ENCODE measurements around the gene CACNG3. TPM values are rescaled to one million over a fixed set of nuclear protein-coding genes. Genes with fewer than 3 reads are reported as not detected.
"Not testable (repeated sequence)": the region's sequence is repeated elsewhere in the genome, so short reads cannot be mapped to it uniquely, and the experiment has no call there.

Gene CACNG3
- total RNA-seq, 2 experiments from 2014 or later = not detected

DNA sequence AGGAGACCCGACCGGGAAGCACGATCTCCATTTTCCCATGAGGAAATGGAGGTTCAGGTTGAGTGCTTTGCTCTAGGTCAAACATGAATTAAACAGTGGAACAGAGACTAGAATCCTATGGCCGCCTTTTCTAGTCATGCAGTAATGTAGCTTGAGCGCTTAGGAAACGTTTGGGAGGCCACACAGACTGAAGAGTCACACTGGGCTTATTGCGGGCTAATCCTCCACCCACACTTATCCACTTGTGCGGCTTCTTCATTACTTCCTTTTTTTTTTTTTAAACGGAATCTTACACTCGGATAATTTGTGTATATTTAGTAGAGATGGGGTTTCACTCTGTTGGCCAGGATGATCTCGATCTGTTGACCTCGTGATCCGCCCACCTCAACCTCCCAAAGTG lies 26.0 kb downstream of the CACNG3 start:
- H3K27ac Mint-ChIP-seq = no peak overlapping the region
- no peaks in the 10 kb centered on the region for H3K36me3 Mint-ChIP-seq
- no peaks in the 10 kb centered on the region for H3K4me1 Mint-ChIP-seq (ENCODE audit: low read depth)
- no peak for DNase-seq
- intact Hi-C loops (cut with micrococcal nuclease) = no loop called here
- POLR2A ChIA-PET = no interaction called here
- CTCF ChIA-PET = no interaction called here
- H3K9me3 Mint-ChIP-seq = no peaks in the 10 kb centered on the region
- peaks cover 17% of the 10 kb centered on the region for H3K27me3 Mint-ChIP-seq
- no peak overlapping the region for H3K4me3 Mint-ChIP-seq

DNA sequence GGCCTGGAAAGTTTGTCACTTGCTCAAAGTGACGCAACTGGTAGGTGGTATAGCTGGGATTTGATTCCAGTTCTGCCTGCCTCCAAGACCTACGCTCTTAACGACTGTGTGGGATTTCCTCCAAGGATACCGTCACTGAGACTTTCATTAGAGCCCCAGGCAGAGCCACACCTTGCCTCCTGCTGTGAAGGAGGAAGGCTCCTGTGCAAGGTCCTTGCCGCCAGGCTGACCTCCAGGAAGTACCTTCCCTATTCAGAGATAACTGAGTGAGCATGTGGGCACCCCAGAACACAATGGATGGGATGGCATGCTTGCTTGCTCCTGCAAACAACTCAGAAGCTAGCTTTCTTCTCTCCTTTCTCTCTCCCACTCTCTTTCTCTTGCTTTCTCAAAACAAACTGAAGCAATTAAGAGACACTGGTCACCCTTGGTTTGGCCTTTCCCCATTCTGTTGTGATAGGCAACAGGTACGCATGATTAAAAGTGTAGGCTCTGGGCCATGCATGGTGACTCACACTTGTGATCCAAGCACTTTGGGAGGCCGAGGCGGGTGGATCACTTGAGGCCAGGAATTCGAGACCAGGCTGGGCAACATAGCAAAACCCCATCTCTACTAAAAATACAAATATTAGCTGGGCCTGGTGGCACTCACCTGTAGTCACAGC lies 30.7 kb downstream of the CACNG3 start:
- Mint-ChIP-seq H3K27me3 (peaks cover 18% of the 10 kb centered on the region), H3K4me1 (ENCODE audit: low read depth) (no peaks in the 10 kb centered on the region), H3K4me3 (no peak overlapping the region), H3K36me3 (no peaks in the 10 kb centered on the region), H3K9me3 (no peaks in the 10 kb centered on the region), H3K27ac (no peak overlapping the region)
- DNase-seq = no peak
- POLR2A ChIA-PET = no interaction called here
- CTCF ChIA-PET = no interaction called here
- intact Hi-C loops (cut with micrococcal nuclease) = no loop called here

DNA sequence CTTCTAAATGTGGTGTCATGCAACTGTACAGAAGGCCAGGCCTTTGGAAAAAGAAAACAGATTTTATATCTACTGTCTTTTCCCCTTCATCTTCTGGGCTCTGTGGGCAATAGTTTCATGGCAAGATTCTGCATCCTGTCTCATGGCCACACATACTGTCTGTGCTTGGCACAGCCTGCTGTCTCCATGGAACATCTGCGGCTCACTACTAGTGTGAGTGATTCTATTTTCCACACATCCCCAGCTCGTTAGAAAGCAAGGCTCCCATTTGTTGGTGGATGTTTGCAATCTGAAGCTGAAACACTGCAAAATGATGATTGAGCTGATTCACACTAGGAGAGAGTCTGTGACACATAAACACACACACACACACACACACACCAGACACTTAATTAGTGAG lies 32.4 kb downstream of the CACNG3 start:
- ChIA-PET POLR2A (no interaction called here), CTCF (interaction anchor here (1.1 kb wide), 1 partner anchor 25 kb away, joined by 5 read pairs; no protein-coding TSS in a partner anchor)
- Mint-ChIP-seq H3K36me3 (no peaks in the 10 kb centered on the region), H3K4me3 (no peak overlapping the region), H3K9me3 (no peaks in the 10 kb centered on the region), H3K4me1 (ENCODE audit: low read depth) (no peaks in the 10 kb centered on the region), H3K27ac (no peak overlapping the region), H3K27me3 (peaks cover 25% of the 10 kb centered on the region)
- DNase-seq = no peak
- intact Hi-C loops (cut with micrococcal nuclease) = no loop called here

DNA sequence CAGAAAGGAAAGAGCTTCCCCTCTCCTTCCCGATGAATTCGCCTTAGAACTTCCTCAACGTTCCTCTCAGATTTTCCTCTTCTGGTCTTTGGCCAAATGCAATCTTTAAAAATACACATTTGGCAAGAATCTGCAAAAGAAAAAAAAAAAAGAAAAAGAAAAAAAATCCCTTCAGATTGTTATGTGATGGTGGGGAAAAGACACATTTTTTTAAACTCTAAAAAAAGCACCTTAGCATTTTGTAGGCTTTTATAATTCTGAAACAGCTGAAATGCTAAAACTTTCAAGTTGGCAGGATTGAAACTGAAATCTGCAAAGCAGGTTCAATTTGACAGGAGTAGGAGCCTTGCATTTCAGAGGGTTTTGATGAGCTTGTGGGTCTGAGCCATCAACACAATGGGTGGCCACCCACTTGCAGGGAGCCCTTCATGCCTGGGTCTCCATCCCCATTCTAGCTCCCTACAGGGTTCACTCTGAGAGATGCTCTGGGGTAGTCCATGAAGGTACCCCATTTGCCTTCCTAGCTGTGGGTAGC lies 33.1 kb downstream of the CACNG3 start:
- intact Hi-C loops (cut with micrococcal nuclease) = no loop called here
- Mint-ChIP-seq H3K36me3 (no peaks in the 10 kb centered on the region), H3K27me3 (peaks cover 27% of the 10 kb centered on the region), H3K27ac (no peak overlapping the region), H3K9me3 (no peaks in the 10 kb centered on the region), H3K4me3 (no peak overlapping the region), H3K4me1 (ENCODE audit: low read depth) (no peaks in the 10 kb centered on the region)
- DNase-seq = no peak
- ChIA-PET POLR2A (no interaction called here), CTCF (interaction anchor here (1.1 kb wide), 1 partner anchor 24 kb away, joined by 5 read pairs; no protein-coding TSS in a partner anchor)

DNA sequence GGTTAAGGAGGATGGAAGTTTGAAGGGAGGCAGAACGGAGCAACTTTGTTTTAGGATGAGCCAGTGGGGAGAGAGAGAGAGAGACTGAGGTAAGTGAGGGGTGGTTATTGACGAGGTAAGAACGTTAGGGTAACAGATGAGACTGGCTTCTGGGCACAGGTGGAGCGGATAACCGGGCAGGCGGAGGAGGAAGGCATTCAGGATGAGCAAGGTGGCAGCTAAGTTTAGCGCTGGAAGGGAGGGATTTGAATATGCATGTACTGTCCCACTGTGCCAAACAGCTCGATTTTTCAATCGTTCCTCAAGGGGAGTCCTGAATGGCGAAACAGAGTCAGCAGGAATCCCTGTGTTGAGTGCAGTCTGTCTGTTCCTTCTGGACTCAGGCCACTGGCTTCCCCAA lies 35.8 kb downstream of the CACNG3 start:
- Mint-ChIP-seq H3K9me3 (no peaks in the 10 kb centered on the region), H3K27ac (no peak overlapping the region), H3K4me1 (ENCODE audit: low read depth) (no peaks in the 10 kb centered on the region), H3K36me3 (no peaks in the 10 kb centered on the region), H3K27me3 (peaks cover 21% of the 10 kb centered on the region), H3K4me3 (no peak overlapping the region)
- DNase-seq = no peak
- intact Hi-C loops (cut with micrococcal nuclease) = no loop called here
- ChIA-PET CTCF (interaction anchor here (1.0 kb wide), 1 partner anchor 39 kb away, joined by 3 read pairs; no protein-coding TSS in a partner anchor), POLR2A (no interaction called here)

DNA sequence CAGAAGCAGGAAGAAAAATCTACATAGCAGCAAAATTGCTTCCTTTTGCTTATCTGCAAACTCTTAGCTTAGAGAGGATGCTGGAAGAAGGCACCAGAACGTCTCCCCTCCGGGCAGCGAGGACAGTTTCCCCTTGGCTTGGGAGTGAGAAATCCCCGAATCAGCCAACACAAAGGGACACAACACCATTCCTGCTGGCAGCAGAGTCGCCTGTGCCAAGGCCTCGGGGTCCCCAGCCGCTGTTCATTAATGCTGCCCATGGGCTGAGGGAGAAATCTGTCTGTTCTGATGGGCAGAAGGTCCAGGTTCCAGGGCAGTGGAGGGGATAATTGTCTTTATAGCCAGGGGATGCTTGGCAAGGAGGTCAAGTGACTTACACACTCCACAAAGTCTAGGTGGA lies 38.0 kb downstream of the CACNG3 start:
- ChIA-PET POLR2A (no interaction called here), CTCF (no interaction called here)
- DNase-seq = no peak
- Mint-ChIP-seq H3K9me3 (no peaks in the 10 kb centered on the region), H3K36me3 (no peaks in the 10 kb centered on the region), H3K4me1 (ENCODE audit: low read depth) (no peaks in the 10 kb centered on the region), H3K4me3 (no peak overlapping the region), H3K27me3 (peaks cover 20% of the 10 kb centered on the region), H3K27ac (no peak overlapping the region)
- intact Hi-C loops (cut with micrococcal nuclease) = no loop called here

DNA sequence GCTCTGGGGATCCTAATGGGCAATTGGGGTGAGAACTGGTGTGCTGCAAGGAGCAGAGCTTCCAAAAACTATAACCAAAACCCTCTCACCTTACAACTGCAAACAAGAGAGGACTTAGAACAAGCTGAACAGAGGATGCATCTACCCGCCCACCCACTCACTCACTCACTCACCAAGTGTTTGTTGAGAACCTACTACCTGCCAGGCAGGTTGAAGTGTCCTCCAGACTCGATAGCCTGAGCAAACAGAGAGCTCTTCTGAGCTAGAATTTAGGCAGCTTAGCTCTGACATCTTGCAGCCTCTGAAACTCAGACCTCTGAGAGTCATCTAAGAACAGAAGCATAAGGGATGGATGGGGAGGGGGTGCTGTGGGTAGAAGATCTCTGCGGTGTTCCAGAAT lies 41.2 kb downstream of the CACNG3 start:
- H3K36me3 Mint-ChIP-seq = peaks cover 1% of the 10 kb centered on the region
- ChIA-PET POLR2A (no interaction called here), CTCF (no interaction called here)
- no peaks in the 10 kb centered on the region for H3K9me3 Mint-ChIP-seq
- peaks cover 23% of the 10 kb centered on the region for H3K27me3 Mint-ChIP-seq
- no peak overlapping the region for H3K4me3 Mint-ChIP-seq
- H3K27ac Mint-ChIP-seq = no peak overlapping the region
- H3K4me1 Mint-ChIP-seq (ENCODE audit: low read depth) = no peaks in the 10 kb centered on the region
- DNase-seq = no peak
- intact Hi-C loops (cut with micrococcal nuclease) = no loop called here

DNA sequence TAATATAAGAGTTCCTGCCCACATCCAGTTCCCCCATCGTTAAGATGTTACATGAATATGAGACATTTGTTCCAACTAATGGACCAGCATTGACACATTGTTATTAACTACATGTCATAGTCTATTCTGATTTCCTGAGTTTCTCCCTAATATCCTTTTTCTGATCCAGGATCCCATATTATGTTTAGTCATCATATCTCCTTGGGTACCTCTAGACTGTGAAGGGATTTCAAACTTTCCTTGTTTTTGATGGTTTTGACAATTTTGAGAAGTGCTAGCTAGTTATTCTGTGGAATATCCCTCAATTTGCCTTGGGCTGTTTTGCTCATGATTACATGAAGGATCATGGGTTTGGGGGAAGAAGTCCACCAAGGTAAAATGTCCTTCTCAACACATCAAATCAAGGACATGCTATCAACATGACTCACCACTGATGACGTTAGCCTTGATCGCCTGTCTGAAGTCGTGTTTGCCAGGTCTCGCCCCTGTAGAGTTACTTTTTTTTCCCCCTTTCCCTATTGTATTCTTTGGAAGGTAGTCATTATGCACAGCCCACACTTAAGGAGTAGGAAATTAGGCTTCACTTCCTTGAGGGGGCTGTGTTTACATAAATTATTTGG lies 42.5 kb downstream of the CACNG3 start:
- no peak for DNase-seq
- no peaks in the 10 kb centered on the region for H3K9me3 Mint-ChIP-seq
- H3K4me1 Mint-ChIP-seq (ENCODE audit: low read depth) = no peaks in the 10 kb centered on the region
- no peak overlapping the region for H3K4me3 Mint-ChIP-seq
- H3K27ac Mint-ChIP-seq = no peak overlapping the region
- POLR2A ChIA-PET = no interaction called here
- intact Hi-C loops (cut with micrococcal nuclease) = no loop called here
- H3K27me3 Mint-ChIP-seq = peaks cover 15% of the 10 kb centered on the region
- H3K36me3 Mint-ChIP-seq = peaks cover 1% of the 10 kb centered on the region
- CTCF ChIA-PET = no interaction called here

DNA sequence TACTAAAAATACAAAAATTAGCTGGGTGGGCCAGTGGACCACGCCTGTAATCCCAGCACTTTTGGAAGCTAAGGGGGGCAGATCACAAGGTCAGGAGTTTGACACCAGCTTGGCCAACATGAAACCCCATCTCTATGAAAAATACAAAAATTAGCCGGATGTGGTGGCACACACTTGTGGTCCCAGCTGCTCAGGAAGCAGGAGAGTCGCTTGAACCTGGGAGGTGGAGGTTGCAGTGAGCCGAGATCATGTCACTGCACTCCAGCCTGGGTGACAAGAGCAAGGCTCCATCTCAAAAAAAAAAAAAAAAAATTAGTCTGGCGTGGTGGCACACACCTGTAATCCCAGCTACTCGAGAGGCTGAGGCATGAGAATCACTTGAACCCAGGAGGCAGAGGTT lies 44.6 kb downstream of the CACNG3 start:
- POLR2A ChIA-PET; H3K4me1 Mint-ChIP-seq (ENCODE audit: low read depth); H3K9me3 Mint-ChIP-seq; intact Hi-C loops (cut with micrococcal nuclease); CTCF ChIA-PET; DNase-seq; H3K36me3 Mint-ChIP-seq; H3K27ac Mint-ChIP-seq; H3K4me3 Mint-ChIP-seq: not testable (repeated sequence)
- peaks cover 14% of the 10 kb centered on the region for H3K27me3 Mint-ChIP-seq

DNA sequence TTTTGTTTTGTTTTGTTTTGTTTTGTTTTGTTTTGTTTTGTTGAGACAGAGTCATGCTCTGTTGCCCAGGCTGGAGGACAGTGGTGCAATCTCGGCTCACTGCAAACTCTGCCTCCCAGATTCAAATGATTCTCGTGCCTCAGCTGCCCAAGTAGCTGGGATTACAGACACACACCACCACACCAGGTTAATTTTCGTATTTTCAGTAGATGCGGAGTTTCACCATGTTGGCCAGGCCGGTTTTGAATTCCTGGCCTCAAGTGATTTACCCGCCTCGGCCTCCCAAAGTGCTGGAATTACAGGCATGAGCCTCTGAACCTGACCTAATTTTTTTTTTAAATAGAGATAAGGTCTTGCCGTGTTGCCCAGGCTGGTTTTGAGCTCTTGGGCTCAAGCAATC lies 46.5 kb downstream of the CACNG3 start:
- intact Hi-C loops (cut with micrococcal nuclease) = no loop called here
- Mint-ChIP-seq H3K36me3 (peaks cover 1% of the 10 kb centered on the region), H3K9me3 (no peaks in the 10 kb centered on the region), H3K4me3 (no peak overlapping the region), H3K4me1 (ENCODE audit: low read depth) (no peaks in the 10 kb centered on the region), H3K27me3 (peaks cover 16% of the 10 kb centered on the region), H3K27ac (no peak overlapping the region)
- ChIA-PET POLR2A (no interaction called here), CTCF (no interaction called here)
- no peak for DNase-seq

DNA sequence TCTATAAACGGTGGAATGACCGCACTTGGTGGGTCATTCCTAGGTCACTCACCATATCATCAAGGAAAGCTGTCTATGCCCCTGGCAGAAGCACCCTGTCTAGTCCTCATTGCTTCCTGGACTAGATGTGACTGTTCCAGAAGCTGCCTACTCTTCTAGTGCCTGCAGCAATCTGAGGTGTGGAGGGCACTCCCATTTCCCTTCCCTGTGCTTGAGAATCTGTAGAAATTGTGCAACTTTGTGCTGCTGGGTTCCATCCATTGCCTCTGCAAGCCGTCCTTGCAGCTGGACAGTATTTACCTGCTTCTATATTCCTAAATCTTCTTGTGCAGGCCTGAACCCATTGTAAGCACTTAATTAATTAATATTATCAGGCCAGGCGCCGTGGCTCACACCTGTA lies 52.1 kb downstream of the CACNG3 start:
- intact Hi-C loops (cut with micrococcal nuclease) = no loop called here
- no peak for DNase-seq
- ChIA-PET CTCF (no interaction called here), POLR2A (no interaction called here)
- Mint-ChIP-seq H3K4me3 (no peak overlapping the region), H3K9me3 (no peaks in the 10 kb centered on the region), H3K36me3 (no peaks in the 10 kb centered on the region), H3K4me1 (ENCODE audit: low read depth) (no peaks in the 10 kb centered on the region), H3K27me3 (peaks cover 21% of the 10 kb centered on the region), H3K27ac (no peak overlapping the region)

DNA sequence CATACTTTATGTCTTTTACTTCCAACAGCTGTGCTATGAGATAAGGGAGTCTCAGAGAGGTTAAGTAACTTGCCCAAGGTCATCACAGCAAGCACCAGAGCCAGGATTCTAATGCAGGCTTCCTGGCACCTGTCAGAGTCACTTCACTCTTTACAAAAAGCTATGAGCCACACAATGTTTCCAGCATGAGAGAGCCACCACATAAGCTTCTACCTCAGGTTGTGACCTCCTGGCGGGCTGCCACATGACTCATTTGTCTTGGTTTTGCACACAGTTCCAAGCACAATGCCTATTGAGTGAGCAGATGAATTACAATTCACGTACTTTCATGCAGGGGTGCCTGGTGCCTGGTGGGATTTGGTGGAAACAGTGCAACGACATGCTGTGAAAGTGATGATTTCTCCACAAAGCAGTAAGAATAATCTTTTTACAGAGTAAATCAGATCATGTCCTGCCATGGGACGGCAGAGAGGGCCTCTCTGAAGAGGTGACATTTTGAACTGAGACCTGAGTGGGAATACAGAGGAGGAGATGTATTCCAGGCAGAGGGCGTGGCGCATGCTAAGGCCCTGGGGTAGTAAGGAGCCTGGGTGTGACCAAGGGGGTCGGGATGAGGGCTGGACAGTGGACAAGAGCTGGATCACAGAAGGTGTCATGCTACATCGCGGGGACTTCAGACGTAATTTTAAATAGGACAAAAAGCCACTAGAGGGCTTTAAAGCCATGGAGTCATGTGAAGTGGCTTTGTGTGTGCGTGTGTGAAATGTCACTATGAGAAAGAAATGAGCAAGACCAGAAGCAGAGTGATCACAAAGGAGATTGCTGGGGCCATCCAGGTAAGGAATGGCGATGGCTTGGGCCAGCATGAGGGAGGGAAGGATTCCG lies 53.4 kb downstream of the CACNG3 start:
- peak; percentile 80 for DNase-seq
- no peaks in the 10 kb centered on the region for H3K36me3 Mint-ChIP-seq
- ChIA-PET POLR2A (no interaction called here), CTCF (no interaction called here)
- H3K27me3 Mint-ChIP-seq = peaks cover 23% of the 10 kb centered on the region
- H3K9me3 Mint-ChIP-seq = no peaks in the 10 kb centered on the region
- H3K4me1 Mint-ChIP-seq (ENCODE audit: low read depth) = no peaks in the 10 kb centered on the region
- no peak overlapping the region for H3K27ac Mint-ChIP-seq
- intact Hi-C loops (cut with micrococcal nuclease) = no loop called here
- H3K4me3 Mint-ChIP-seq = no peak overlapping the region

All from activated CD4-positive, alpha-beta memory T cell treated with anti-CD3 and anti-CD28 coated beads for 36 hours (primary cell).